GM12891 (cell line): ENCODE results near the gene KCNK15.

Experiments
- DNase-seq: peaks from one replicate; pipeline ENCODE4 v3.0.0; 2011; ENCODE audit warnings: low spot score; ENCODE audit not compliant: insufficient read length
- FAIRE-seq: peaks from 2 replicates; lab custom pipeline; 2011; peaks lifted over from hg19 to GRCh38; lab: Jason Lieb, UNC
- PAX5 ChIP-seq: IDR thresholded peaks from 2 replicates; pipeline ENCODE4 v1.6.1; 2011; ENCODE audit warnings: low read length, moderate library complexity, mild to moderate bottlenecking; ENCODE audit not compliant: insufficient read depth, severe bottlenecking
- POLR2A ChIP-seq: IDR thresholded peaks from 2 replicates; pipeline ENCODE4 v1.6.1; 2011; ENCODE audit warnings: low read depth, low read length, control low read depth
- POLR2AphosphoS5 ChIP-seq: IDR thresholded peaks from 2 replicates; pipeline ENCODE4 v1.6.1; 2011; ENCODE audit warnings: low read depth, low read length, control low read depth
- POU2F2 ChIP-seq: IDR thresholded peaks from 2 replicates; pipeline ENCODE4 v1.6.1; 2011; ENCODE audit warnings: low read depth, mild to moderate bottlenecking, control low read depth, low read length, moderate library complexity
- SPI1 ChIP-seq: IDR thresholded peaks from 2 replicates; pipeline ENCODE4 v1.6.1; 2011; ENCODE audit warnings: low read depth, low read length, control low read depth
- TAF1 ChIP-seq: IDR thresholded peaks from 2 replicates; pipeline ENCODE4 v1.6.1; 2011; ENCODE audit warnings: low read depth, low read length, control low read depth

The KCNK15 gene

DNA sequence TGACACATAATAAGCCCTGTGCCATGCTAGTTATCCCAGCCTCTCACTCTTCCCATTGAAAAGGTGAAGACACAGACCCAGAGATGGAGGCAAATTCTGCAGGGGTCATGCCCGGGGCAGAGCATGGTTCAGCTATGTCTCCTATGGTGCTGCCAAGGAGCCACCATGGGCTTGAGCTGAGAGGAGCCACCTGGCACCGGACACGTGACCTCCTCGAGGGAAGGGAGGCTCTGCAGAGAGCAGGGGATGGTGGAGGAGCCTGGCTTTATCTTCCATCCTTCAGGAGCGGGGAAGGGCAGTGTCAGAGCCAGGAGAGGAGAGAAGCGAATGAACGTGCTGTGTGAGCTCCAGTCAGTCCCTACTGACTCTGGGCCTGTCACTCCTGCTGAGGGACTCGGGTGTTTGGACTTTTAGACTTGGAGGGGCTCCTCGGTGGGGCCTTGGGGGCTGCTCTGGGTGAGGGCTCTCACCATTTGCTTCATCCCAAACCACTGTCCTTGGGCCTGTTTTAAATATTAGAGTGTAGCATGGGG lies 41.6 kb upstream of the KCNK15 start:
- DNase-seq (no peak), FAIRE-seq (no peak)
- TF ChIP-seq SPI1 = no peak
- TF ChIP-seq POLR2A = no peak
- no peak for TF ChIP-seq PAX5

DNA sequence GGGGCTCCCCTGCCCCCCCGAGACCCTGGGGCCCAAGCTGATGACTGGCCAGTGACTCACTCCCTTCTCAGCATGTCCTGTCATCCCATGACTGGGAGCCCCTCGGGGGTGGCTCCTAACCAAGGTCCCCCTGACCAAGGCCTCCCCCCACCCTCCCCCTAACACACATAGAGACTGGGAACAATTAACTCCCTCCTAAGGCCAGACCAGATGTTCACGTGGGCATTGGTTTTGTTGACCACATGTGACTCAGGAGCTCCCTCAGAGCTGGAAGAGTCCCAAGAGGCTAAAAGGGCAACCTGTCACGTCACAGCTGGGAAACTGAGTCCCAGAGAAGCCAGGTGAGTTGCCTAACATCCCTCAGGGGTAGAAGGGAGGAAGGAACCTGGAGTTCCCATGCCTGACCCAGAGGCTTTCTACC lies 41.1 kb upstream of the KCNK15 start:
- no peak for TF ChIP-seq SPI1
- no peak for TF ChIP-seq PAX5
- TF ChIP-seq POU2F2 = no peak
- no peak for TF ChIP-seq POLR2AphosphoS5
- no peak for TF ChIP-seq TAF1
- no peak for TF ChIP-seq POLR2A
- FAIRE-seq = no peak
- DNase-seq = no peak

DNA sequence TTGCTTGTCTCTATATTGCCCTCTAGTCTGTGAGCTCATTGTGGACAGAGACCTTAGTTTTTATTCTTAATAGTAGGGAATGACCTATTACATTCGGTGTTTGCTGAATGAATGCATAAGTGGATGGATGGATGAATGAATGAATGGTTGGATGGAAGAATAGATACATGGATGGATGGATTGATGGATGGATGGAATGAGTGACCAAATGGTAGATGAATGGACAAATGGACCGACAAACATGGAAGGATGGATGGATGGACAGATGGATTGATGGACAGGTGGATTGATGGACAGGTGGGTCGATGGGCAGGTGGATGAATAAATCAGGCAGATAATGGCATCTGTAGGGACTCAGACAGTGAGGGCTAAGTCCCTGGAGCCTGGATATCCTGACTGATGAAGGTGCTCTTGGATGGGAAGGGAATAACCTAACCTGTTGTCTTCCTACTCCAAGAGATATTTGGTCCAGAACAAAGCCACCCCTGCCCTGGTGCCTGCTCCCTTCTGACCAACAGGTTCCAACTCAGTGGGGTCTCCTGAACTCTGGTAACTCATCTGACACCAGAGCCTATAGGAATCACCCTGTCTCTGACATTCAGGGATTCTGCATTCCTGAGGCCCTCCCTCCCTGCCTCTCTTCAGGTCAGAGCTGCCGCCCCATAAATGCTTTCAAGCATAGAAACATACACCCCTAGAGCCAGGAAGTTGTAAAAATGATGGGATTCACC lies 40.1 kb upstream of the KCNK15 start:
- no peak for FAIRE-seq
- TF ChIP-seq POLR2AphosphoS5 (no peak), POU2F2 (no peak), SPI1 (no peak), PAX5 (no peak), POLR2A (no peak), TAF1 (no peak)
- no peak for DNase-seq

DNA sequence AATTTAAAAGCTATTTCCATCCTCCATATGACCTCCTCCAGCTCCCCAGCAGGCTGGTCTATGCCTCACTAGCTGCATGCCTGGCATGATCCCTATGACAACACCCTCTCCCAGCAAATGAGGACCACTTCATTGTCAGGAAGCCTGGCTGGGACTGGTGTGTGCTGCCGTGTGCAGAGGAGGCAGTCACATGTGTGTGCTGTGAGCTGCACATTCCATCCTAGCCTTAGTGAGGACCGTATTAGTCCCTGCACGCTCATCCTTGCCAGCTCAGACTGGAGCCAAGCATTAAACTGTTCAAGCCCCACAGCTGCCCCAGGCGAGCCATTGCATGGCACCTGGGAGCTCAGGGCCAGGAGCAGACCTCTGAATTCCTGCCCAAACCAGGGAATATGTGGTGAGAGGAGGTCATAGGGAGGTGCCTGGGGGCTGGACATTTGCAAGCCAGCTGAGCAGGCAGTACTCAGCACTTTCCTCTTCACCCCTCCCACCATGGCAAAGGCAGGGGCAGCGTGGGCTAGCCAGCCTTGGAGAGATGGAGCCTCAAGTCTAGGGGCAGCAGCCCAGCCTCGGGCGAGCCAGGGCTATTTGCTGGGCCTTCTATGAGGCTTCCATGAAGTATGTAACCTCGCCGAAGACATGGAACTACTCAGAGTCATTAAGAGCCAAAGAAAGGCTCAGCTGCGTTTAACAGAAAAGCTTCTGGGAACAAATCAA lies 39.2 kb upstream of the KCNK15 start:
- no peak for TF ChIP-seq POLR2A
- FAIRE-seq = no peak
- no peak for DNase-seq

DNA sequence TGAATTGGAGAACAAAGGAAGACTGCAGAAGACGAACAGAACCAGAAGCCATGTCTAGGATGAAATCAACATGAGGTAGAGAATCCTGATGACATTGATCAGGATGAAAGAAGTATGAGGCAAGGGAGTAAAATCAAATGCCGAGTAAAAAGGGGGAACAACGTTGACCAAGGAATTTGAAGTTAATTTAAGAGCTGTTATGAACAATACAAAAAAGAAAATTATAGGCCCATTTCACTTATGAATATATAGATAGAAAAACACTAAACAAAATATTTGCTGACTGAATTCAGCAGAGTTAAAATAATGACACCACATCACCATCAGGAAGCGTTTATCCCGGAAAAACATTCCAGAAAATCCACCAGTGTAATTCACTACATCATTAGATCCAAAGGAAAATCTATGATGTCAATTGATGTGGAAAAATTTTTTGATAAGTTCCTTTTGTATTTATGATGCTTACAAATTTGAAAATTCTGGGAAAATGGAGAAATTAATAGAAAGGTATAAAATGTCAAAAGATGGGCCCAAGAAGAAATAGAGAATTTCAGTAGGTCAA lies 38.6 kb upstream of the KCNK15 start:
- DNase-seq (no peak), FAIRE-seq (no peak)
- TF ChIP-seq POU2F2 (no peak), PAX5 (no peak), POLR2AphosphoS5 (no peak), POLR2A (no peak), SPI1 (no peak), TAF1 (no peak)

DNA sequence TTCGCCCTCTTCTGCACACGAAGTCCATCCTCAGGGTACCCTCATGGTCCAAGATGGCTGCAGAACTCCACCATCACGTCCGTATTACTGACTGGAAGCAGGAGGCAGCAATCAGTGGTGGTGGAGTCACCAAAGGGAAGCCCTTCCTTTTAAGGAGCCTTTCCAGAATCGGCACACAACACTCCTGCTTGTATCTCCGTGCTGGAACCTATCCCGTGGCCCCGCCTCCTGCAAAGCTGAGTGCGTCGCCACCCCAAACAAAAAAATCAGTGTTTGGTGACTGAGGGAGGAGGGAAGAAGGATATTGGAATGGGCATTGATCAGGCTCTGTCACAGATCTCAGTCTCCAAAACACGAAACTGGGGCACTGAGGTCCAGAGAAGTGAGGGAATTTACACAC lies 36.3 kb upstream of the KCNK15 start:
- TF ChIP-seq PAX5 (no peak), POLR2AphosphoS5 (no peak), TAF1 (no peak), POU2F2 (no peak), SPI1 (no peak), POLR2A (no peak)
- no peak for DNase-seq
- no peak for FAIRE-seq

DNA sequence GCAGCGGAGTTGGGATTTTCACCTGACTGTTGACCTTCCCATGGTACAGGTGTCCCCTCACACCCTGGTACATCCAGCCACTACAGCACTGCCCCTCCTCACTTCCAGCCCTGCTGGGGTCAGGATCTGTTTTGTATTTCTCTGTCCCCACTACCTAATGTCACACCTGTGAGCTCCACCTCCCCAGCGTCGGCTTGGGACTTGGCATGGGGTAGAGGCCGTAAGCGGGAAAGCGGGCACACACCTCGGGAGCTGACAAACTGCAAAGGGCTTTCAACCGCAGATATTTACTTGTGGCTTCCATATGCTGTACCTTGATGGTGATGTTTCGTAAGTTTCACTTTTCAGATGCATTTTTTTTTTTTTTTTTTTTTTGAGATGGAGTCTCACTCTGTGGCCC lies 35.9 kb upstream of the KCNK15 start:
- DNase-seq (no peak), FAIRE-seq (no peak)
- TF ChIP-seq POLR2AphosphoS5 (no peak), POU2F2 (no peak), POLR2A (no peak), PAX5 (no peak), SPI1 (no peak), TAF1 (no peak)

DNA sequence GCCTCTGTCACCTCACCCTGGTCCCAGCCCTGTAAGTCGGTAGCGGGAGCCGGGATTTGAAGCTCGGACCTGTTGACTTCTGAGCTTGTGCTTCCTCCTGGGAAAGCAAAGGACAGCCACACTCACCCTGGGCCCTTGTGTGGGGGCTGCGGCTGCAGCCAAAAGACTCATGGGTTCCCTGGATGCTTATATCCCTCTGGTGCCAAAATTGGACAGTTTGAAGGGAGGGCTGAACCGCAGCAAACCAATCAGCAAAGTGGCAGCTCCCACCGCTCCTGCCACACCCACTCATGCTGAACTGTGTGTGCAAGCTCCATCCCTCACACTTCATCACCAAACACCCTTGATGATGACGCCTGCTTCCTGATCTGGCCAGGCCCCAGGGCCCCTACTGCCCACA lies 34.4 kb upstream of the KCNK15 start:
- DNase-seq (no peak), FAIRE-seq (no peak)
- TF ChIP-seq TAF1 = no peak
- no peak for TF ChIP-seq POLR2AphosphoS5

DNA sequence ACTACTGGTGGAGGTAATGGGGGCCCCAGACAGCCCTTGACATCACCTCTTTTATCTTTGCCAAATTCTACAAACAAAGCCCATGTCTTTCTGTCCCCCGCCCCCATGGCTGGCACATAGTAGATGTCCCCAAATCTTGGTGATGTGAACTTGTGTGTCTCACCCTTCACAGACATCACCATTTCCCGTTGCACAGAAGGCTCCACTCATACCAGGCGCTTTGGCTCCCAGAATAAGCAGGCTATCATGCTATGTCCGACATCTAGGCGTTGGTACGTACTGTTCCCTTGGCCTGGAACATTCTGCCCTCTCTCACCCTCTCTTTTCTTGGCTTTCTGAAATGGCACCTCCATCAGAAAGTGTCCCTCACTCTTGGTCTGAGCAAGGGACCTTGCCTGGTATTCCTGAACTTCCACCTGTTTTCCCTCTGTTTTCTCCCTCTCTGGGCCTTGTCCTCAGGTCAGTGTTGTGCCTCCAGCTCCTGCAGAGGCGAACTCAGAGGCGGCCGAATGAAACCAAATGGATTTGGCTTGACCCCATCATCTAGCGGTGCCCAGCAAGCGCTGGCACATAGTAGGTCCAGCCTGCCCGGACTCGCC lies 31.5 kb upstream of the KCNK15 start:
- TF ChIP-seq POLR2A = no peak
- TF ChIP-seq SPI1 = no peak
- no peak for TF ChIP-seq PAX5
- no peak for TF ChIP-seq POLR2AphosphoS5
- no peak for TF ChIP-seq POU2F2
- TF ChIP-seq TAF1 = no peak
- FAIRE-seq = no peak
- DNase-seq = no peak
